H1 (cell line): ENCODE data around the gene COA5. TPM values are rescaled to one million over a fixed set of nuclear protein-coding genes. Genes with fewer than 3 reads are reported as not detected.

Source experiments
- EZH2 ChIP-seq: fragments of 200-600 bp; sonication (generic); IDR thresholded peaks from 2 replicates; pipeline ENCODE4 v1.7.1; 2012; ENCODE audit warnings: low read depth, mild to moderate bottlenecking, moderate library complexity, low read length, inconsistent platforms; ENCODE audit not compliant: severe bottlenecking
- FOSL1 ChIP-seq: IDR thresholded peaks from 2 replicates; pipeline ENCODE4 v1.6.1; 2011; ENCODE audit warnings: mild to moderate bottlenecking, low read depth, low read length, moderate library complexity; ENCODE audit not compliant: insufficient read depth
- GTF2F1 ChIP-seq: IDR thresholded peaks from 2 replicates; pipeline ENCODE4 v1.6.1; 2012; ENCODE audit warnings: low read depth, low read length, improper control_type of control experiment, borderline replicate concordance
- JUN ChIP-seq: IDR thresholded peaks from 2 replicates; pipeline ENCODE4 v1.6.1; 2011; ENCODE audit warnings: low read depth, mild to moderate bottlenecking, improper control_type of control experiment, low read length
- KDM4A ChIP-seq: IDR thresholded peaks from one replicate; pipeline ENCODE4 v1.7.1; 2012; ENCODE audit warnings: low read depth, mild to moderate bottlenecking, moderate library complexity, low read length, inconsistent platforms; ENCODE audit not compliant: severe bottlenecking
- POU5F1 ChIP-seq: IDR thresholded peaks from 2 replicates; pipeline ENCODE4 v1.6.1; 2011; ENCODE audit warnings: low read depth, mild to moderate bottlenecking, low read length, moderate library complexity
- SAP30 ChIP-seq: fragments of 300-600 bp; sonication (generic); IDR thresholded peaks from 2 replicates; pipeline ENCODE4 v1.7.1; 2012; ENCODE audit warnings: low read length, moderate library complexity, mild to moderate bottlenecking, inconsistent platforms; ENCODE audit not compliant: insufficient read depth, insufficient replicate concordance
- SUZ12 ChIP-seq: fragments of 200-600 bp; sonication (generic); IDR thresholded peaks from 2 replicates; pipeline ENCODE4 v1.6.1; 2012; ENCODE audit warnings: mild to moderate bottlenecking, inconsistent platforms, low read length, moderate library complexity, mixed read lengths
- polyA plus RNA-seq, 7 experiments: library from polyadenylated mRNA; depleted of rRNA in 3 of 7; stranded (reverse) in 5 of 7; unstranded in 2 of 7; fragments of >200 nt in 5 of 7; fragments of 200-250 nt in 2 of 7; gene quantifications; 1 replicate in 5 of 7; 2 replicates in 1 of 7; 4 replicates in 1 of 7; pipeline versions ENCODE4 v1.2.1 to v1.2.3, GENCODE V29; 2011 to 2013; ENCODE audit warnings: missing spikeins in 2 of 7, mixed read lengths in 2 of 7
- total RNA-seq: library from RNA; stranded (reverse); fragmentation: NEBNext Ultra II Directional; extraction: Animal tissue kit (Norgen Biotek cat#: 25700); gene quantifications from 2 replicates; pipeline ENCODE4 v1.2.1, GENCODE V29; 2021
- TF ChIP-seq, protein P1 (sequence below): fragments of 300-600 bp; sonication (generic); IDR thresholded peaks from 2 replicates; pipeline ENCODE4 v1.7.1; 2012; ENCODE audit warnings: low read length, moderate library complexity, mild to moderate bottlenecking, inconsistent platforms; ENCODE audit not compliant: insufficient replicate concordance

Gene COA5
- total and polyA plus RNA-seq, 2 of the 8 experiments (the other 6 are each of a cell fraction or from before 2014, with no cell fraction given), result 20.3 to 24.7 TPM

- TF ChIP-seq, protein P1, sequence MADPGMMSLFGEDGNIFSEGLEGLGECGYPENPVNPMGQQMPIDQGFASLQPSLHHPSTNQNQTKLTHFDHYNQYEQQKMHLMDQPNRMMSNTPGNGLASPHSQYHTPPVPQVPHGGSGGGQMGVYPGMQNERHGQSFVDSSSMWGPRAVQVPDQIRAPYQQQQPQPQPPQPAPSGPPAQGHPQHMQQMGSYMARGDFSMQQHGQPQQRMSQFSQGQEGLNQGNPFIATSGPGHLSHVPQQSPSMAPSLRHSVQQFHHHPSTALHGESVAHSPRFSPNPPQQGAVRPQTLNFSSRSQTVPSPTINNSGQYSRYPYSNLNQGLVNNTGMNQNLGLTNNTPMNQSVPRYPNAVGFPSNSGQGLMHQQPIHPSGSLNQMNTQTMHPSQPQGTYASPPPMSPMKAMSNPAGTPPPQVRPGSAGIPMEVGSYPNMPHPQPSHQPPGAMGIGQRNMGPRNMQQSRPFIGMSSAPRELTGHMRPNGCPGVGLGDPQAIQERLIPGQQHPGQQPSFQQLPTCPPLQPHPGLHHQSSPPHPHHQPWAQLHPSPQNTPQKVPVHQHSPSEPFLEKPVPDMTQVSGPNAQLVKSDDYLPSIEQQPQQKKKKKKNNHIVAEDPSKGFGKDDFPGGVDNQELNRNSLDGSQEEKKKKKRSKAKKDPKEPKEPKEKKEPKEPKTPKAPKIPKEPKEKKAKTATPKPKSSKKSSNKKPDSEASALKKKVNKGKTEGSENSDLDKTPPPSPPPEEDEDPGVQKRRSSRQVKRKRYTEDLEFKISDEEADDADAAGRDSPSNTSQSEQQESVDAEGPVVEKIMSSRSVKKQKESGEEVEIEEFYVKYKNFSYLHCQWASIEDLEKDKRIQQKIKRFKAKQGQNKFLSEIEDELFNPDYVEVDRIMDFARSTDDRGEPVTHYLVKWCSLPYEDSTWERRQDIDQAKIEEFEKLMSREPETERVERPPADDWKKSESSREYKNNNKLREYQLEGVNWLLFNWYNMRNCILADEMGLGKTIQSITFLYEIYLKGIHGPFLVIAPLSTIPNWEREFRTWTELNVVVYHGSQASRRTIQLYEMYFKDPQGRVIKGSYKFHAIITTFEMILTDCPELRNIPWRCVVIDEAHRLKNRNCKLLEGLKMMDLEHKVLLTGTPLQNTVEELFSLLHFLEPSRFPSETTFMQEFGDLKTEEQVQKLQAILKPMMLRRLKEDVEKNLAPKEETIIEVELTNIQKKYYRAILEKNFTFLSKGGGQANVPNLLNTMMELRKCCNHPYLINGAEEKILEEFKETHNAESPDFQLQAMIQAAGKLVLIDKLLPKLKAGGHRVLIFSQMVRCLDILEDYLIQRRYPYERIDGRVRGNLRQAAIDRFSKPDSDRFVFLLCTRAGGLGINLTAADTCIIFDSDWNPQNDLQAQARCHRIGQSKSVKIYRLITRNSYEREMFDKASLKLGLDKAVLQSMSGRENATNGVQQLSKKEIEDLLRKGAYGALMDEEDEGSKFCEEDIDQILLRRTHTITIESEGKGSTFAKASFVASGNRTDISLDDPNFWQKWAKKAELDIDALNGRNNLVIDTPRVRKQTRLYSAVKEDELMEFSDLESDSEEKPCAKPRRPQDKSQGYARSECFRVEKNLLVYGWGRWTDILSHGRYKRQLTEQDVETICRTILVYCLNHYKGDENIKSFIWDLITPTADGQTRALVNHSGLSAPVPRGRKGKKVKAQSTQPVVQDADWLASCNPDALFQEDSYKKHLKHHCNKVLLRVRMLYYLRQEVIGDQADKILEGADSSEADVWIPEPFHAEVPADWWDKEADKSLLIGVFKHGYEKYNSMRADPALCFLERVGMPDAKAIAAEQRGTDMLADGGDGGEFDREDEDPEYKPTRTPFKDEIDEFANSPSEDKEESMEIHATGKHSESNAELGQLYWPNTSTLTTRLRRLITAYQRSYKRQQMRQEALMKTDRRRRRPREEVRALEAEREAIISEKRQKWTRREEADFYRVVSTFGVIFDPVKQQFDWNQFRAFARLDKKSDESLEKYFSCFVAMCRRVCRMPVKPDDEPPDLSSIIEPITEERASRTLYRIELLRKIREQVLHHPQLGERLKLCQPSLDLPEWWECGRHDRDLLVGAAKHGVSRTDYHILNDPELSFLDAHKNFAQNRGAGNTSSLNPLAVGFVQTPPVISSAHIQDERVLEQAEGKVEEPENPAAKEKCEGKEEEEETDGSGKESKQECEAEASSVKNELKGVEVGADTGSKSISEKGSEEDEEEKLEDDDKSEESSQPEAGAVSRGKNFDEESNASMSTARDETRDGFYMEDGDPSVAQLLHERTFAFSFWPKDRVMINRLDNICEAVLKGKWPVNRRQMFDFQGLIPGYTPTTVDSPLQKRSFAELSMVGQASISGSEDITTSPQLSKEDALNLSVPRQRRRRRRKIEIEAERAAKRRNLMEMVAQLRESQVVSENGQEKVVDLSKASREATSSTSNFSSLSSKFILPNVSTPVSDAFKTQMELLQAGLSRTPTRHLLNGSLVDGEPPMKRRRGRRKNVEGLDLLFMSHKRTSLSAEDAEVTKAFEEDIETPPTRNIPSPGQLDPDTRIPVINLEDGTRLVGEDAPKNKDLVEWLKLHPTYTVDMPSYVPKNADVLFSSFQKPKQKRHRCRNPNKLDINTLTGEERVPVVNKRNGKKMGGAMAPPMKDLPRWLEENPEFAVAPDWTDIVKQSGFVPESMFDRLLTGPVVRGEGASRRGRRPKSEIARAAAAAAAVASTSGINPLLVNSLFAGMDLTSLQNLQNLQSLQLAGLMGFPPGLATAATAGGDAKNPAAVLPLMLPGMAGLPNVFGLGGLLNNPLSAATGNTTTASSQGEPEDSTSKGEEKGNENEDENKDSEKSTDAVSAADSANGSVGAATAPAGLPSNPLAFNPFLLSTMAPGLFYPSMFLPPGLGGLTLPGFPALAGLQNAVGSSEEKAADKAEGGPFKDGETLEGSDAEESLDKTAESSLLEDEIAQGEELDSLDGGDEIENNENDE, result no peak
- no peak for TF ChIP-seq EZH2
- no peak for TF ChIP-seq SUZ12
- no peak for TF ChIP-seq FOSL1
- TF ChIP-seq GTF2F1, result 0 out of 2 replicates have a peak, but pooled peaks have one; percentile 24
- TF ChIP-seq JUN, result no peak
- no peak for TF ChIP-seq SAP30
- TF ChIP-seq POU5F1, result no peak
- TF ChIP-seq KDM4A, result peak; percentile 81
Measured at GRCh38 chr2:98608116-98608961, at the start of gene COA5, which contains the start of gene UNC50 (continued).
